ENCODE measurements around the gene MME.

Gene MME

DNA sequence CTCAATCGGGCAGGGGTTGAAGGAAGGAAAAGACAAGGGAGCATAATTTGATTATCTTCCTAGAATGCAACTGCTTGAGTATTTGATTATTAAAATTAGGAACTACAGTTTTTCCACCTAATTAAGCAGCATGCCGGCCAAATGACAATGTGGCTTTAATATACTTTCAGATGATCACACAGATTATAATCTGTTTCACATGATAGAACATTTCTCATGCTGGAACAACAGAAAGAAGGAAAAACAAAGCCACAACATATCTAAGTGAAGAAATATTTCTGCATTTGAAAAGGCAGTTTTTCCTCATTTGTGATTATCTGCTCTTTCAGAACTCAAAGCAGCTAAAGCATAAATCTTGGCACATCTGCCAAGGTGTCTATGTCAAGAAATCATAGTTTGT is 130.6 kb downstream of the MME start:
- TF ChIP-seq GATA2 (IDR thresholded peaks at IDR 0.05; ENCODE audit: low read depth, low read length) = no peak

DNA sequence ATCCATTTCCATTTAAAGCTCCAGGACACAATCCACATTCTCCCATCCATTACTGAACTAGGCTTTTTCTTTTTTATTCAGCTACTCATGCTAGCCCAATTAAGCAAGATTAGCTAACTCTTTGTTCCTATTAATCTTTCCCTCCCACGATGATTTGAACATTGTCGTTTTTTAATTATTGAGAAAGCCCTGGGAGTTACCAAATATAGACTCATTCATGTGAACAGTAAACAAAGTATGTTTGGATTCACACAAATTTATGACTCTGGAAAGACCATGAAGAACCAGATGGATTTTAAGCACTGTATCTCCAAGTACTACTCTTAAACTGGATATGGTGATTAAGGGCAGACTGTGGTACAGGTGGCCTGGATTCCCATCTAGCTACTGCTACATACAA is 131.1 kb downstream of the MME start:
- no peak for TF ChIP-seq GATA2 (IDR thresholded peaks at IDR 0.05; ENCODE audit: low read depth, low read length)

DNA sequence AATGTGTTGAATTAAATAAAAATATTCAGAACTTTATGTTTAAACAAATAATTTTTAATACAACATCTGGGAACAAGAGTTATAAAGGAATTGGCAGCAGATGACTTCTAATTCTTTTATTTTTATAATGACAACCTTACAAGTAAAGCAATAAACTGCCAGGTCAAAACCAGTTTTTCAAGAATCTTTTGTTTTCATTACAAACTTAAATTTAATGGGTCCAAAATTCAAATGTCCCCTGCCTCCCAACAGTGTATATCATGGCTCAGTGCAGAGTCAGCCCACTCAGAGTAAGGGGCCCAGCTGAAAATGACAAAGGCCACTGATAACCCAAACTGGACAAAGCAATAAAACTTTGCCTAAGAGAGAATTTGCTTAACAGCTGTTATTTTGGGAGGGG is 131.8 kb downstream of the MME start:
- no peak for TF ChIP-seq GATA3 (IDR thresholded peaks at IDR 0.05; ENCODE audit: low read depth, low read length)

DNA sequence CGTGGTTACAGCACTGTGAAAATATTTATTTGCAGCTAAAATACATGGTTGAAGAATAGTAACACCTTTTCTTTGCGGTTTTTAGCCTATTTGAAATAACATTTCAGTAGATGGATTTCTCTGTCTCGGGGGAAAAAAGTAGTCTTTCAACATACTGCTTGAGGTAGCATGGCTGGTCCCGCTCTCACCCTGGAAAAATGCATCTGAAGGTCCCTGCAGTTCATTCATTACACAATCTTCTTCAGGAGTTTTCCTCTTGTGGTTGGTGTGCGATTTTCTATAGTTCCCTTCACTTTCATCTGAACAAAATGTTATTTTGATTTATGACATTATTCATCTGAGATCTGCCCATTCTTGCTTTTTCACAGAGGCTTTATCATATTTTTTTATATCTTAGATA is 137.5 kb downstream of the MME start:
- TF ChIP-seq GATA2 (IDR thresholded peaks at IDR 0.05; ENCODE audit: low read depth, low read length) = no peak
- TF ChIP-seq GATA3 (IDR thresholded peaks at IDR 0.05; ENCODE audit: low read depth, low read length) = no peak

DNA sequence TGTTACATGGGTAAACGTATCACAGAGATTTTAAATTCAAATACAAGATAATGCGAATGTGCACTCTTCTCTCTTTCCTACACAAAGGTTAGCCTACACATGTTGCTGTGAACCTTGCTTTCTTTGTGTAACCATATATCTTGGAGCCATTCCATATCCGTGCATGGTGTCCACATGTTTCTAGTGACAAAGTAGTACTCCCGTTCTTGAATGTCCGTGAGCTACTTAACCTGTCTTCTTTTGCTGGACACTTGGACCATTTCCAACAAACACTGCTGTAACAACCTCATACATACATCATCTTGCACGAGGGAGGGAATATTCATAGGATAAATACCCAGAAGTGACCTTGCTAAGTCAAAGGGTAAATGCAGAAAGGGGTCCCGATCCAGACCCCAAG is 138.3 kb downstream of the MME start:
- TF ChIP-seq GATA2 (IDR thresholded peaks at IDR 0.05; ENCODE audit: low read depth, low read length) (no peak), GATA3 (IDR thresholded peaks at IDR 0.05; ENCODE audit: low read depth, low read length) (no peak)

DNA sequence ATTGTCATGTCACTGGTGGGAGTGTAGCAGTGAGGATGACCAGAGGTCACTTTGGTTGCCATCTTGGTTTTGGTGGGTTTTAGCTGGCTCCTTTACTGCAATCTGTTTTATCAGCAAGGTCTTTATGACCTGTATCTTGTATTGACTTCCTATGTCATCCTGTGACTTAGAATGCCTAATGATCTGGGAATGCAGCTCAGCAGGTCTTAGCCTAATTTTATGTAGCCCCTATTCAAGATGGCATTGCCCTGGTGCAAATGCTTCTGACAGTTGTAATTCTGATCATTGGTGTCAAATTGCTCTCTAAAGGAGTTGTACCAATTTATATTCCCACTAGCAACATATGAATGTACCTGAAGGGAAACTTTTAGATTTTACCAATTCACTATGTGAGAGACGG is 139.0 kb downstream of the MME start:
- TF ChIP-seq GATA3 (IDR thresholded peaks at IDR 0.05; ENCODE audit: low read depth, low read length) = no peak
- TF ChIP-seq GATA2 (IDR thresholded peaks at IDR 0.05; ENCODE audit: low read depth, low read length) = no peak

DNA sequence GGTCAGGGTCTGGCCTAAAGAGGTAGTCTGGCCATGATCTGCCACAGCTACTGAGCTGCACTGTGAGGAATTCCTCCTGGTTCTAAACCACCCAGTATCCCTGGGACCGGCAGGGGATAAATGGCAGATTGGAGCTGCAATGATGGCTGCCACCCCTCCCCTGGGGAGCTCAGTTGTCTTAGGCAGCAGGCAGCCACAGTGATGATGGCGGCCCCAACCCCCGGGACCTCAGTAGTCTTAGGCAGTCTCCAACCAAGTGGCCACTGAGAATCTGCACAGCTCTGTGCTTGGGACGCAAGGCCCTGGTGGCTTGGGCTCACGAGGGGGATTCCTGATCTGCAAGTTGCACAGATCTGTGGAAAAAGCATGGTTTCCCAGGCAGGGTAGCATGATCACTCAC is 145.3 kb downstream of the MME start:
- TF ChIP-seq GATA3 (IDR thresholded peaks at IDR 0.05; ENCODE audit: low read depth, low read length) (no peak), GATA2 (IDR thresholded peaks at IDR 0.05; ENCODE audit: low read depth, low read length) (no peak)

DNA sequence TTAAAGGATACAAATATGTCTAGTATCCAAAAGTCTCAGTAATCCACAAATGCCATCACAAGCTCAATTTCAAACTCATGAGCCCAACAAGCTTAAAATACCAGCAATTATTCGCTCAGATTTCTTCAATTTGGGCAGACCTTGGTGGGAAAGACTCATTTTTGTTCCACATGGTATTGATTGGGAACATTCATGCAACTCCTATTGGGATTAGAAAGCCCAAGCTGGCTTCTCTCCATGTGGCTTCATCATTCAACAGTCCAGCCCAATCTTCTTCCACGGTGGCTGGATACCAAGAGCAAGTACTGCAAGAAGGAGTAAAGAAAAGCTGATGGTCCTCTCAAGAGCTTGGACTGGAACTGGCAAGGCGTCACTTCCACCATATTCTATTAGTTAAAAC is 147.0 kb downstream of the MME start:
- TF ChIP-seq GATA2 (IDR thresholded peaks at IDR 0.05; ENCODE audit: low read depth, low read length) (no peak), GATA3 (IDR thresholded peaks at IDR 0.05; ENCODE audit: low read depth, low read length) (no peak)

DNA sequence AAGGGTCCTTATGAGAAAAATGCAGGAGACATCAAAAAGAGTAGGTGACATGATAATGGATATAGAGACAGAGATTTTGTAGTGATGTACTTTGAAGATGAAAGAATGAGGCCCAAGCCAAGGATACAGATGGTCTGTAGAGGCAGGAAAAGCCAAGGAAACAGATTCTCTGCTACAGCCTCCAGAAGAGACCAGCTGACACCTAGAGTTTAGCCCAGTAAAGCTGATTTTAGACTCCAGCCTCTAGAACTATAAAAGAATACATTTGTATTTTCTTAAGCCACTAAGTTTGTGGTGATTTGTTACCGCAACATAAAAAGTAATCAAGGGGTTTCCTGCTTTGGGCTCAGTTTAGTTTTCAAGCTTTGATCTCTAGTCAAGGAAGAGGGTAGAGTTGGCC is 148.6 kb downstream of the MME start:
- no peak for TF ChIP-seq GATA2 (IDR thresholded peaks at IDR 0.05; ENCODE audit: low read depth, low read length)
- no peak for TF ChIP-seq GATA3 (IDR thresholded peaks at IDR 0.05; ENCODE audit: low read depth, low read length)

DNA sequence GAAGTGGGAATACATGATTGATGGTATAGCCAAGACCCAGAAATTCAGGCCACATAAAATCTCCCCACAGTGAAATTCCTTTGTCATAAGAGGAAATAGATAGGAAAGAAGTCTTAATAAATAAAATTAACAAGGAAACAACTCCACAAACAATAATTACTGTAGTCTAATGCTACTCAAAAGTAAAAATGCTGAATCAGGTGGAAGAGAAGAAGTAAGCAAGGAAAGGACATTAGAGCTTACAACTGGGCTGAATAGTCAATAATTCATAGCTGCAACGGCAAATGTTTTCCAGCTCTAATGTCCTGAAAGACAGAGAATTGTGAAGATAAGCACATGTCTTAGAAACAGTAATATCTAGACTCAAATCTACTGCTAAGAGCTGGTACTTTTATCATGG is 149.0 kb downstream of the MME start:
- no peak for TF ChIP-seq GATA2 (IDR thresholded peaks at IDR 0.05; ENCODE audit: low read depth, low read length)

DNA sequence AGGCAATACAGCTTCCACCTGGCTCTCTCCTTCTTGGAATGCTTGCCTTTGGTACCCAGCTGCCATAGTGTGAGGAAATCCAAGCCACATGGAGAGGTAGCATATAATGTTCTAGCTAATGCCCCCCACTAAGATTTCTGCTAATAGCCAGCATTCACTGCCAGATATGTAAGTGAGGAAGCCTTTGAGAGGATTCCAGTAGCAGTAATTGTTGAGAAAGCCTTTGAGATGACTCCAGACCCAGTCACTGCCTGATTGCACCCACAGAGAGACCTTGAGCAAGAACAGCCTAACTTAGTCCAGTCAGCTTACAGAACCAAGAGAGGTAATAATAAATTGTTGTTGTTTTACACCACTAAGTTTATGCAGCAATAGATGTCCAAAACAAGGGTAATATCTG is 150.3 kb downstream of the MME start:
- TF ChIP-seq GATA2 (IDR thresholded peaks at IDR 0.05; ENCODE audit: low read depth, low read length) (no peak), GATA3 (IDR thresholded peaks at IDR 0.05; ENCODE audit: low read depth, low read length) (no peak)

DNA sequence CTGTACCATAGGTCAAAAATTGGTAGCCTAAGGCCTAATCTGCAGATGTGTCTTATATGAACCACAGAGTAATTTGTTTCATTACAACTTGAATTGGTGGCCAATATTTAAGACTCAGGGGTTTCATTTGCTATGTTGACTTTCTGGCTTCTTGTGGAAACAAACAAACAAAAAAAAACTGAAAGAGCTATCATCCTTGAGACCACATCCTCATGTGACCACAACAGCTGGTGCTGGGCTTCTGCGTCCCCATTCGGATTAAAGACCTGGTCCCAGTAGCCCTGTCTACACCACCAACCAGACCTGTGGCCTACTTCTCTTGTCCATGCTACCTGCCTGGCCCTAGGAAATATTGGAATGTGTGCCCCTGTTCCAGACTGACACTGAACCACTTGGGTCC is 151.7 kb downstream of the MME start:
- TF ChIP-seq GATA3 (IDR thresholded peaks at IDR 0.05; ENCODE audit: low read depth, low read length) = no peak

DNA sequence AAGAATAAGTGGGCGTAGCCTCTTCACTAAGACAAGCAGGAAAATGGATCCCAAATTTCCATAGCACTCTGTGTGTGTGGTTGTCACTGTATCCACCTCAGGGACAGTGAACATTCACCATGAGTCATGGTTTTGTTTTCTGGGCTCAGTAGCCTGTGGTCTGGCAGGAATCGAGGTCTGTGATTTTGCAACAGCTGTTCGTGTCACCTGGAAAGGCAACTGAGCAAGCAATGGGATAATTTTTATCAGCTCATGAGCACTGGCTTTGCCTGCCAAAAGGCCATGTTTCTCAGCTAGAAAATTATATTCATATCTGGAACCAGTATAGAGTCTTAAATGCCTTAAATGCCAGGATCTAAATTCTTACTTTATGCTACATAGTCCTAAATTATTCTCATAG is 152.5 kb downstream of the MME start:
- TF ChIP-seq GATA2 (IDR thresholded peaks at IDR 0.05; ENCODE audit: low read depth, low read length) = no peak
- TF ChIP-seq GATA3 (IDR thresholded peaks at IDR 0.05; ENCODE audit: low read depth, low read length) = no peak

DNA sequence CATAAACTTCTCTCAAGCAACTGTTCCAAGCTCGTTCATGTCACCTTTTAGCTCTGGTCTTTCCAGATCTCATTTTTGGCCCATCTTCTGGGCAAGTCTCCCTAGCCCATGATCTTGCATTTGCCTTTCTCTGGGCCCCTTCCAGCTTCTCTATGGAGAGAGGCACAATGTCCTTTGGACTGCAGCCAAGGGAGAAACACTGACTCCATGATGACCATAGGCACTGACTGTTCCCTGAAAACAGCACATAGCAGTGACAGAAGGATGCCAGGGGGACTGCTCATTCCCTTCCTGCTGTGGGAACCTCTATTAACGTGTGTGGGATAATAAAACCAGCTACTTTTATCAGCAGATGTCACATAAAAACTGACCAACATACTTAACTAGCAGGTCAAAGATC is 153.1 kb downstream of the MME start:
- TF ChIP-seq GATA2 (IDR thresholded peaks at IDR 0.05; ENCODE audit: low read depth, low read length) = no peak
- TF ChIP-seq GATA3 (IDR thresholded peaks at IDR 0.05; ENCODE audit: low read depth, low read length) = no peak

Measured in SH-SY5Y (cell line).